Activated CD8-positive, alpha-beta T cell treated with anti-CD3 and anti-CD28 coated beads, Interleukin-2, amount 10 ng/mL, durations not matched to agents 7 days and 5 days (primary cell): Measurements from ENCODE around the gene FAS. TPM values are rescaled to one million over a fixed set of nuclear protein-coding genes. Genes with fewer than 3 reads are reported as not detected.

Experiments used
- microRNA-seq: library from miRNA; unstranded; fragments of <30 nt; microRNA quantifications from one replicate; pipeline ENCODE4 v1.2.0, GENCODE V29; 2022
- total RNA-seq, 2 experiments: library from RNA; stranded (reverse); gene quantifications; one replicate each; pipeline ENCODE4 v1.2.3, GENCODE V29; 2021

The FAS gene
- total RNA-seq, 2 experiments from 2014 or later, result 58.5 to 62.6 TPM

Small RNAs within 50 kb of the gene (microRNA-seq; reads per million reads assigned to microRNA genes)
- not detected for gene MIR4679-1
- not detected for gene MIR4679-2

Other genes starting within 250 kb of the FAS start
- gene LIPN, start 230.8 kb upstream of the FAS start, total RNA-seq, result not detected
- gene LIPM, start 188.1 kb upstream of the FAS start, total RNA-seq, result not detected
- under 1 TPM in 1 of 2 experiments, not detected in 1; 0.45 TPM for gene ANKRD22, start 139.0 kb upstream of the FAS start, total RNA-seq
- 10 to 100 TPM; 67.6 TPM for gene STAMBPL1, start 110.6 kb upstream of the FAS start, total RNA-seq
- 10 to 100 TPM; 12.9 to 15.0 TPM for gene ACTA2, start 38.0 kb upstream of the FAS start, total RNA-seq
- not detected for gene CH25H, start 216.5 kb downstream of the FAS start, total RNA-seq